ENCODE results near the gene PRKCA.

PRKCA gene

GRCh38 chr17:66817750-66818149 lies 515.3 kb downstream of the PRKCA start:
- no peak for TF ChIP-seq CTCF (conservative IDR thresholded peaks at IDR 0.05; ENCODE audit: control insufficient read depth, insufficient read depth, low read depth, low read length)
- H3K4me3 ChIP-seq (ENCODE audit: control insufficient read depth, low read depth, low read length): no peak overlapping the region
- DNase-seq (ENCODE audit: low read depth): no peak

- TF ChIP-seq CTCF (conservative IDR thresholded peaks at IDR 0.05; ENCODE audit: control insufficient read depth, insufficient read depth, low read depth, low read length): no peak
- DNase-seq (ENCODE audit: low read depth): no peak
- no peak overlapping the region for H3K4me3 ChIP-seq (ENCODE audit: control insufficient read depth, low read depth, low read length)
Measured at GRCh38 chr17:66819466-66819865, 517.1 kb downstream of the PRKCA start.

GRCh38 chr17:66822009-66822408 lies 519.6 kb downstream of the PRKCA start:
- H3K4me3 ChIP-seq (ENCODE audit: control insufficient read depth, low read depth, low read length): no peak overlapping the region
- TF ChIP-seq CTCF (conservative IDR thresholded peaks at IDR 0.05; ENCODE audit: control insufficient read depth, insufficient read depth, low read depth, low read length): no peak
- no peak for DNase-seq (ENCODE audit: low read depth)

GRCh38 chr17:66826856-66827255 lies 524.4 kb downstream of the PRKCA start:
- no peak overlapping the region for H3K4me3 ChIP-seq (ENCODE audit: control insufficient read depth, low read depth, low read length)
- TF ChIP-seq CTCF (conservative IDR thresholded peaks at IDR 0.05; ENCODE audit: control insufficient read depth, insufficient read depth, low read depth, low read length): no peak
- DNase-seq (ENCODE audit: low read depth): no peak

- no peak overlapping the region for H3K4me3 ChIP-seq (ENCODE audit: control insufficient read depth, low read depth, low read length)
- no peak for TF ChIP-seq CTCF (conservative IDR thresholded peaks at IDR 0.05; ENCODE audit: control insufficient read depth, insufficient read depth, low read depth, low read length)
- peak; percentile 58 for DNase-seq (ENCODE audit: low read depth)
Measured at GRCh38 chr17:66829386-66829864, 527.0 kb downstream of the PRKCA start.

- DNase-seq (ENCODE audit: low read depth): no peak
- TF ChIP-seq CTCF (conservative IDR thresholded peaks at IDR 0.05; ENCODE audit: control insufficient read depth, insufficient read depth, low read depth, low read length): no peak
- H3K4me3 ChIP-seq (ENCODE audit: control insufficient read depth, low read depth, low read length): no peak overlapping the region
Measured at GRCh38 chr17:66829883-66830282, 527.5 kb downstream of the PRKCA start.

GRCh38 chr17:66830451-66830850 lies 528.0 kb downstream of the PRKCA start:
- no peak for DNase-seq (ENCODE audit: low read depth)
- H3K4me3 ChIP-seq (ENCODE audit: control insufficient read depth, low read depth, low read length): no peak overlapping the region
- no peak for TF ChIP-seq CTCF (conservative IDR thresholded peaks at IDR 0.05; ENCODE audit: control insufficient read depth, insufficient read depth, low read depth, low read length)
